ENCODE results near the gene OR1J4. TPM values are rescaled to one million over a fixed set of nuclear protein-coding genes. Genes with fewer than 3 reads are reported as not detected.

Gene OR1J4
- total and polyA plus RNA-seq, 8 donors, result 3.3 TPM; not detected in 7

DNA sequence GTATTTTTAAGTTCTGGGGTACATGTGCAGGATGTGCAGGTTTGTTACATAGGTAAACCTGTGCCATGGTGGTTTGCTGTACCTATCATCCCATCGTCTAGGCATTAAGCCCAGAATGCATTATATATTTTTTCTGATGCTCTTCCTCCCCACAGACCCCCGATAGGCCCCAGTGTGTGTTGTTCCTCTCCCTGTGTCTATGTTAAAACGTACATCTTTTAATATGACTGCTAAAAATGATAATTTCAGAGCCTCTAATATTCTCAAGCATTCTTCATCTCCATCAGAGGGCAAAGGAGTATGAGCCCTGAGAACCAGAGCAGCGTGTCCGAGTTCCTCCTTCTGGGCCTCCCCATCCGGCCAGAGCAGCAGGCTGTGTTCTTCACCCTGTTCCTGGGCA, 8.4 kb upstream of the OR1J4 start, which contains the start of gene OR1J2:
Gene OR1J2, plus strand, starts transcription at position 301 of the 400 bp plus-strand sequence. Its CDS starts 0 bp downstream, at position 301.
- no peak for TF ChIP-seq POLR2A (IDR thresholded peaks at IDR 0.05)
- TF ChIP-seq EP300 (IDR thresholded peaks at IDR 0.05), result no peak
- TF ChIP-seq, protein P1, sequence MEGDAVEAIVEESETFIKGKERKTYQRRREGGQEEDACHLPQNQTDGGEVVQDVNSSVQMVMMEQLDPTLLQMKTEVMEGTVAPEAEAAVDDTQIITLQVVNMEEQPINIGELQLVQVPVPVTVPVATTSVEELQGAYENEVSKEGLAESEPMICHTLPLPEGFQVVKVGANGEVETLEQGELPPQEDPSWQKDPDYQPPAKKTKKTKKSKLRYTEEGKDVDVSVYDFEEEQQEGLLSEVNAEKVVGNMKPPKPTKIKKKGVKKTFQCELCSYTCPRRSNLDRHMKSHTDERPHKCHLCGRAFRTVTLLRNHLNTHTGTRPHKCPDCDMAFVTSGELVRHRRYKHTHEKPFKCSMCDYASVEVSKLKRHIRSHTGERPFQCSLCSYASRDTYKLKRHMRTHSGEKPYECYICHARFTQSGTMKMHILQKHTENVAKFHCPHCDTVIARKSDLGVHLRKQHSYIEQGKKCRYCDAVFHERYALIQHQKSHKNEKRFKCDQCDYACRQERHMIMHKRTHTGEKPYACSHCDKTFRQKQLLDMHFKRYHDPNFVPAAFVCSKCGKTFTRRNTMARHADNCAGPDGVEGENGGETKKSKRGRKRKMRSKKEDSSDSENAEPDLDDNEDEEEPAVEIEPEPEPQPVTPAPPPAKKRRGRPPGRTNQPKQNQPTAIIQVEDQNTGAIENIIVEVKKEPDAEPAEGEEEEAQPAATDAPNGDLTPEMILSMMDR (IDR thresholded peaks at IDR 0.05), result no peak
- no peak for TF ChIP-seq POLR2AphosphoS5 (IDR thresholded peaks at IDR 0.05)
- Histone ChIP-seq H3K27ac (no peak within 1 kb of the TSS), H3K4me3 (no peak within 1 kb of the TSS), H3K4me1 (no peaks in the 10 kb centered on the region), H3K27me3 (no peaks in the 10 kb centered on the region), H3K36me3 (no peaks in the 10 kb centered on the region), H3K9me3 (no peaks in the 10 kb centered on the region)
- no peak for DNase-seq
- intact Hi-C loops (cut with DNase I; ENCODE audit: low total_unique reads), result loop anchor here (10.0 kb wide), 1 partner anchor 64 kb away; no protein-coding TSS in a partner anchor
- 79 to 89% (median 83%) methylated on average over 6 of the region's 6 CpGs for WGBS, 5 donors

DNA sequence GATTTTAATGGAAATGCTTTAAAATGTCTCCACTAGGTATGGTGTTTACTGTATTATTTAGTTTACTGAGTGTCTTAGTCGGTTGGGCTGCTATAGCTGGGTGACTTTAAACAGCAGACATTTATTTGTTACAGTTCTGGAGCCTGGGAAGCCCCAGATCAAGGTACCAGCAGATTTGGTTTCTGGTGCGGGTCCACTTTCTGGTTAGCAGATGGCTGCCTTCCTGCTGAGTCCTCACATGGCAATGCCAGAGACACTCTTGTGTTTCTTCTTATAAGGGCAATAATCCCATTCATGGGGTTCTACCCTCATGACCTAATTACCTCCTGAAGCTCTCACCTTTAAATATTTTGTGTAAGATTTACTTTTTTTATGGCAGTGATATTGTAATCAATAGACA, 715 bp upstream of the OR1J4 start:
- 52 to 64% (median 53%) methylated on average over 2 of the region's 2 CpGs for WGBS, 5 donors
- no peaks in the 10 kb centered on the region for H3K27me3 ChIP-seq
- TF ChIP-seq POLR2AphosphoS5 (IDR thresholded peaks at IDR 0.05) (no peak), EP300 (IDR thresholded peaks at IDR 0.05) (no peak), POLR2A (IDR thresholded peaks at IDR 0.05) (no peak)
- TF ChIP-seq, protein P1 (IDR thresholded peaks at IDR 0.05), result no peak
- H3K4me1 ChIP-seq, result no peaks in the 10 kb centered on the region
- no peaks in the 10 kb centered on the region for H3K9me3 ChIP-seq
- no peak for DNase-seq
- intact Hi-C loops (cut with DNase I; ENCODE audit: low total_unique reads), result loop anchor here (10.0 kb wide), 1 partner anchor 57 kb away; no protein-coding TSS in a partner anchor
- no peak overlapping the region for H3K27ac ChIP-seq
- no peak overlapping the region for H3K4me3 ChIP-seq
- no peaks in the 10 kb centered on the region for H3K36me3 ChIP-seq

DNA sequence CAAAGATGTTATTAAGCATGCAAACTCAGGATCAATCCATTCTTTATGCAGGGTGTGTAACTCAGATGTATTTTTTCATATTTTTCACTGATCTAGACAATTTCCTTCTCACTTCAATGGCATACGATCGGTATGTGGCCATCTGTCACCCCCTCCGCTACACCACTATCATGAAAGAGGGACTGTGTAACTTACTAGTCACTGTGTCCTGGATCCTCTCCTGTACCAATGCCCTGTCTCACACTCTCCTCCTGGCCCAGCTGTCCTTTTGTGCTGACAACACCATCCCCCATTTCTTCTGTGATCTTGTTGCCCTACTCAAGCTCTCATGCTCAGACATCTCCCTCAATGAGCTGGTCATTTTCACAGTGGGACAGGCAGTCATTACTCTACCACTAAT, 435 bp downstream of the OR1J4 start:
- intact Hi-C loops (cut with DNase I; ENCODE audit: low total_unique reads), result loop anchor here (10.0 kb wide), 1 partner anchor 55 kb away; no protein-coding TSS in a partner anchor
- Histone ChIP-seq H3K4me1 (no peaks in the 10 kb centered on the region), H3K27me3 (no peaks in the 10 kb centered on the region), H3K27ac (no peak overlapping the region), H3K36me3 (no peaks in the 10 kb centered on the region), H3K9me3 (no peaks in the 10 kb centered on the region), H3K4me3 (no peak overlapping the region)
- TF ChIP-seq POLR2A (IDR thresholded peaks at IDR 0.05) (no peak), POLR2AphosphoS5 (IDR thresholded peaks at IDR 0.05) (no peak), EP300 (IDR thresholded peaks at IDR 0.05) (no peak)
- TF ChIP-seq, protein P1 (IDR thresholded peaks at IDR 0.05), result no peak
- DNase-seq, result no peak
- WGBS, 5 donors, result 84 to 94% (median 86%) methylated on average over 3 of the region's 3 CpGs

DNA sequence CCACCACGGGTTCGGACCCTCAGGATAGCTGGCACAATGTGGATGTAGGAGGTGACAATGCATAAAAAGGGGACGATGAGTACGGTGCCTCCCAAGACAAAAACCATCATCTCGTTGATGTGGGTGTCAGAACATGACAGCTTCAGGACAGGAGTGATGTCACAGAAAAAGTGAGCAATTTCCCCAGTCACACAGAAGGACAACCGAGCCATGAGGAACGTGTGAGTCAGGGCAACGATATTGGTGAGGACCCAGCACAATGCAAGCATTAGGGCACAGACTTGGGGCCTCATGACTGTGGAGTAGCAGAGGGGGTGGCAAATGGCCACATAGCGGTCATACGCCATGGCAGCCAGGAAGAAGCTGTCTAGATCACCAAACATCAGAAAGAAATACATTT, 7.7 kb downstream of the OR1J4 start:
- 77 to 90% (median 87%) methylated on average over 10 of the region's 10 CpGs for WGBS, 5 donors
- Histone ChIP-seq H3K9me3 (no peaks in the 10 kb centered on the region), H3K27ac (no peak overlapping the region), H3K36me3 (no peaks in the 10 kb centered on the region), H3K27me3 (no peaks in the 10 kb centered on the region), H3K4me3 (no peak overlapping the region), H3K4me1 (no peaks in the 10 kb centered on the region)
- TF ChIP-seq EP300 (IDR thresholded peaks at IDR 0.05), result no peak
- TF ChIP-seq POLR2AphosphoS5 (IDR thresholded peaks at IDR 0.05), result no peak
- TF ChIP-seq, protein P1 (IDR thresholded peaks at IDR 0.05), result no peak
- TF ChIP-seq POLR2A (IDR thresholded peaks at IDR 0.05), result no peak
- no peak for DNase-seq
- intact Hi-C loops (cut with DNase I; ENCODE audit: low total_unique reads), result no loop called here

All from stomach (tissue), 9 donors.